ENCODE results near the gene URM1. TPM values are rescaled to one million over a fixed set of nuclear protein-coding genes. Genes with fewer than 3 reads are reported as not detected.

The URM1 gene
- total RNA-seq, 1 experiment from 2014 or later: 46.6 TPM

DNA sequence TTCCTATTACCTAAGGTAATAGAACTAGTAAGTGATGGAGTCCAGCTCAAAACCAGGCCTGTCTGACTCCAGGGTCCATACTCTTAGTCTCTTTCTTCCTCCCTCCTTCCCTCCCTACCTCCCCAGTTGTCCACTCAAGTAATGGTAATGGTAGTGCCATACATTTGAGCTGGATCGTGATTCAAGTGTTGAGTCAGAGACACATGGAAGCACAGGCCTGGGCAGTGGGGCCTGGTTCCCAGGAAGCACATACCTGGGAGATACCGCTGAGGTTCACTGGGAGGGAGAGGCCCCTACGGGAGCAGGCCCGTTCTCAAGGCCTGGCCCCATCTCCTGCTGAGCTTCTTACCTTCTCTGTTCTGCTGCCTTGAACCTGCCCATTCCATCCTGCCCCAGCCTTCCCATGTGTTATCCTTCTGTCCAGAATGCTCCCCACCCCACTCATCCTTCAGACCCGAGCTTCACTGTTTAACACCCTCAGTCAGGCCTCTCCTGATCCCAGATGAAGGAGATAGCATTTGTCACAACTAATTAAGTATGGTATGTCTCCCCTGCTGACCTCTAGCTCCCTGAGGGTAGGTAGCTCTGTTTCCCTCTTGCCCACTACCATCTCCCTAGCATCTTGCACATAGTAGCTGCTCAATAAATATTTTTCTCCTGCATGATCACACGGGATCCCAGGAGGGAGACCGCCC is 13.8 kb downstream of the URM1 start:
- peak overlapping the region in 1 of 2 experiments; percentile 25; a peak in 2 of 5 replicates for H3K4me3 Mint-ChIP-seq
- no peaks in the 10 kb centered on the region for H4K20me1 ChIP-seq (ENCODE audit: control insufficient read depth, insufficient read depth, insufficient read length)
- H3K36me3 Mint-ChIP-seq (ENCODE audit: insufficient read depth in 1 of 3, low read depth in 3 of 3): peaks cover 15 to 49% (median 37%) of the 10 kb centered on the region in 3 experiments
- no peak overlapping the region for H3K9ac ChIP-seq (ENCODE audit: extremely low read depth, insufficient read length, low read length)
- H3K23ac ChIP-seq (ENCODE audit: insufficient read length, low read depth, low read length): no peak overlapping the region
- H2BK20ac ChIP-seq (ENCODE audit: low read depth, low read length, poor library complexity, severe bottlenecking): no peak overlapping the region
- no peak overlapping the region for H3K56ac ChIP-seq (ENCODE audit: insufficient read length, low read depth, low read length)
- no peak overlapping the region for H2AFZ ChIP-seq (ENCODE audit: low read length)
- H3K27me3 ChIP-seq (ENCODE audit: insufficient read depth, low read length): peaks cover 26% of the 10 kb centered on the region
- H3K27me3 Mint-ChIP-seq (ENCODE audit: low read depth): peaks cover 98% of the 10 kb centered on the region
- H3K27ac ChIP-seq (ENCODE audit: insufficient read length, low read depth, low read length): no peak overlapping the region
- H3K4me1 Mint-ChIP-seq: peaks cover 47 to 62% of the 10 kb centered on the region in 2 experiments
- no peak overlapping the region for H2BK5ac ChIP-seq (ENCODE audit: insufficient read length, low read length)
- no peak overlapping the region for H2BK120ac ChIP-seq (ENCODE audit: low read depth, low read length, poor library complexity, severe bottlenecking)
- H4K91ac ChIP-seq (ENCODE audit: insufficient read length, low read depth, low read length): no peak overlapping the region
- H3T11ph ChIP-seq (ENCODE audit: low read length): no peak overlapping the region
- H2BK15ac ChIP-seq (ENCODE audit: low read depth, low read length): no peak overlapping the region
- H3K9me3 ChIP-seq (ENCODE audit: control insufficient read depth, low read depth, low read length): no peaks in the 10 kb centered on the region
- H3K4me2 ChIP-seq (ENCODE audit: insufficient read depth, insufficient read length, low read length): no peak overlapping the region
- H3K18ac ChIP-seq (ENCODE audit: insufficient read length, low read depth, low read length): no peak overlapping the region
- no peak overlapping the region for H2AK5ac ChIP-seq (ENCODE audit: insufficient read length, low read length)
- H3K4me1 ChIP-seq (ENCODE audit: insufficient read depth, low read length): peaks cover 24% of the 10 kb centered on the region
- no peaks in the 10 kb centered on the region for H3K23me2 ChIP-seq (ENCODE audit: insufficient read length, low read depth, low read length, poor library complexity, severe bottlenecking)
- no peak overlapping the region for H4K8ac ChIP-seq (replicated peaks; ENCODE audit: insufficient read length, low read depth, low read length)
- H3K79me2 ChIP-seq (ENCODE audit: insufficient read depth, low read length): no peaks in the 10 kb centered on the region
- no peak overlapping the region for H3K14ac ChIP-seq (ENCODE audit: insufficient read depth, low read length)
- H3K4ac ChIP-seq (ENCODE audit: low read depth, low read length): no peak overlapping the region
- TF ChIP-seq, protein P1, sequence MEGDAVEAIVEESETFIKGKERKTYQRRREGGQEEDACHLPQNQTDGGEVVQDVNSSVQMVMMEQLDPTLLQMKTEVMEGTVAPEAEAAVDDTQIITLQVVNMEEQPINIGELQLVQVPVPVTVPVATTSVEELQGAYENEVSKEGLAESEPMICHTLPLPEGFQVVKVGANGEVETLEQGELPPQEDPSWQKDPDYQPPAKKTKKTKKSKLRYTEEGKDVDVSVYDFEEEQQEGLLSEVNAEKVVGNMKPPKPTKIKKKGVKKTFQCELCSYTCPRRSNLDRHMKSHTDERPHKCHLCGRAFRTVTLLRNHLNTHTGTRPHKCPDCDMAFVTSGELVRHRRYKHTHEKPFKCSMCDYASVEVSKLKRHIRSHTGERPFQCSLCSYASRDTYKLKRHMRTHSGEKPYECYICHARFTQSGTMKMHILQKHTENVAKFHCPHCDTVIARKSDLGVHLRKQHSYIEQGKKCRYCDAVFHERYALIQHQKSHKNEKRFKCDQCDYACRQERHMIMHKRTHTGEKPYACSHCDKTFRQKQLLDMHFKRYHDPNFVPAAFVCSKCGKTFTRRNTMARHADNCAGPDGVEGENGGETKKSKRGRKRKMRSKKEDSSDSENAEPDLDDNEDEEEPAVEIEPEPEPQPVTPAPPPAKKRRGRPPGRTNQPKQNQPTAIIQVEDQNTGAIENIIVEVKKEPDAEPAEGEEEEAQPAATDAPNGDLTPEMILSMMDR (conservative IDR thresholded peaks at IDR 0.05): no peak
- no peaks in the 10 kb centered on the region for H3K9me3 Mint-ChIP-seq
- no peaks in the 10 kb centered on the region for H3K79me1 ChIP-seq (ENCODE audit: insufficient read depth, low read depth, low read length, poor library complexity, severe bottlenecking)
- WGBS (ENCODE audit: extremely low coverage, insufficient read length, low lambda C conversion rate): no CpG with 5 or more reads among the region's 7 CpGs
- H3K27ac Mint-ChIP-seq: peak overlapping the region in 1 of 3 experiments; percentile 44; a peak in 1 of 7 replicates
- no peak for DNase-seq
- no peak overlapping the region for H4K5ac ChIP-seq (ENCODE audit: insufficient read length, low read depth, low read length)
- no peak overlapping the region for H2BK12ac ChIP-seq (ENCODE audit: insufficient read length, low read depth, low read length)

Data from H9 (cell line).